ENCODE measurements around the gene TUBGCP5. TPM values are rescaled to one million over a fixed set of nuclear protein-coding genes. Genes with fewer than 3 reads are reported as not detected.

TUBGCP5 gene
- total RNA-seq, 1 experiment from 2014 or later: 31.8 TPM

- no peak overlapping the region for H3K27ac ChIP-seq (ENCODE audit: low read depth, low read length, poor library complexity, severe bottlenecking)
- BruUV-seq (replicated peaks): no TSS peak
- TF ChIP-seq EZH2 (IDR thresholded peaks at IDR 0.05; ENCODE audit: borderline replicate concordance, low read depth, low read length, poor library complexity, severe bottlenecking): no peak
- TF ChIP-seq CTCF (conservative IDR thresholded peaks at IDR 0.05; ENCODE audit: low read depth, low read length): no peak
These were observed 79.2 kb downstream of the TUBGCP5 start for GRCh38 chr15:22960126-22960525.

GRCh38 chr15:22959321-22960101, 79.9 kb downstream of the TUBGCP5 start:
- intact Hi-C loops (cut with micrococcal nuclease; ENCODE audit: unreplicated experiment): no loop called here
- Histone ChIP-seq H3K4me1 (ENCODE audit: insufficient read depth, low read length, poor library complexity, severe bottlenecking) (no peaks in the 10 kb centered on the region), H3K27me3 (replicated peaks; ENCODE audit: insufficient read depth, low read depth, low read length, poor library complexity) (no peaks in the 10 kb centered on the region), H3K36me3 (ENCODE audit: insufficient read depth, low read length, poor library complexity, severe bottlenecking) (no peaks in the 10 kb centered on the region), H3K4me3 (ENCODE audit: low read depth, low read length, poor library complexity, severe bottlenecking) (no peak overlapping the region), H3K9me3 (ENCODE audit: low read depth, low read length, poor library complexity, severe bottlenecking) (no peaks in the 10 kb centered on the region), H3K27ac (ENCODE audit: low read depth, low read length, poor library complexity, severe bottlenecking) (no peak overlapping the region)
- POLR2A ChIA-PET (ENCODE audit: low non-redundant PET): no interaction called here
- BruUV-seq (replicated peaks): no TSS peak
- CTCF ChIA-PET: no interaction called here
- no peak for TF ChIP-seq CTCF (conservative IDR thresholded peaks at IDR 0.05; ENCODE audit: low read depth, low read length)
- no peak for TF ChIP-seq EZH2 (IDR thresholded peaks at IDR 0.05; ENCODE audit: borderline replicate concordance, low read depth, low read length, poor library complexity, severe bottlenecking)
- DNase-seq (ENCODE audit: low spot score): no peak

More at GRCh38 chr15:22960126-22960525, 79.2 kb downstream of the TUBGCP5 start:
- Histone ChIP-seq H3K4me3 (ENCODE audit: low read depth, low read length, poor library complexity, severe bottlenecking) (no peak overlapping the region), H3K27me3 (replicated peaks; ENCODE audit: insufficient read depth, low read depth, low read length, poor library complexity) (no peaks in the 10 kb centered on the region), H3K4me1 (ENCODE audit: insufficient read depth, low read length, poor library complexity, severe bottlenecking) (no peaks in the 10 kb centered on the region), H3K9me3 (ENCODE audit: low read depth, low read length, poor library complexity, severe bottlenecking) (no peaks in the 10 kb centered on the region), H3K36me3 (ENCODE audit: insufficient read depth, low read length, poor library complexity, severe bottlenecking) (no peaks in the 10 kb centered on the region)
- ChIA-PET CTCF (no interaction called here), POLR2A (ENCODE audit: low non-redundant PET) (no interaction called here)
- DNase-seq (ENCODE audit: low spot score): no peak
- intact Hi-C loops (cut with micrococcal nuclease; ENCODE audit: unreplicated experiment): no loop called here

GRCh38 chr15:22958487-22959280, 80.7 kb downstream of the TUBGCP5 start:
- H3K36me3 ChIP-seq (ENCODE audit: insufficient read depth, low read length, poor library complexity, severe bottlenecking): no peaks in the 10 kb centered on the region
- DNase-seq (ENCODE audit: low spot score): no peak
- no peaks in the 10 kb centered on the region for H3K9me3 ChIP-seq (ENCODE audit: low read depth, low read length, poor library complexity, severe bottlenecking)
- H3K4me1 ChIP-seq (ENCODE audit: insufficient read depth, low read length, poor library complexity, severe bottlenecking): no peaks in the 10 kb centered on the region
- no peak overlapping the region for H3K27ac ChIP-seq (ENCODE audit: low read depth, low read length, poor library complexity, severe bottlenecking)
- no peak for TF ChIP-seq EZH2 (IDR thresholded peaks at IDR 0.05; ENCODE audit: borderline replicate concordance, low read depth, low read length, poor library complexity, severe bottlenecking)
- TF ChIP-seq CTCF (conservative IDR thresholded peaks at IDR 0.05; ENCODE audit: low read depth, low read length): no peak
- no peak overlapping the region for H3K4me3 ChIP-seq (ENCODE audit: low read depth, low read length, poor library complexity, severe bottlenecking)
- POLR2A ChIA-PET (ENCODE audit: low non-redundant PET): no interaction called here
- H3K27me3 ChIP-seq (replicated peaks; ENCODE audit: insufficient read depth, low read depth, low read length, poor library complexity): no peaks in the 10 kb centered on the region
- BruUV-seq (replicated peaks): no TSS peak
- CTCF ChIA-PET: interaction anchor here (0.9 kb wide), 1 partner anchor 10 kb away, joined by 5 read pairs; no protein-coding TSS in a partner anchor
- intact Hi-C loops (cut with micrococcal nuclease; ENCODE audit: unreplicated experiment): no loop called here
